SHP77 treated with DMSO at 0.1 percent for 48 hours (cell line): Measurements from ENCODE around the gene TAF11L12.
"Not testable (repeated sequence)": the region's sequence is repeated elsewhere in the genome, so short reads cannot be mapped to it uniquely, and the experiment has no call there.

Source experiments
- DNase-seq: peaks from one replicate; lab custom pipeline; 2025; lab: John Stamatoyannopoulos, UW

The TAF11L12 gene

GRCh38 chr5:17610092-17610491, at the start of gene TAF11L12:
TAF11L12 (plus strand) TSS chr5:17610392.
- DNase-seq: not testable (repeated sequence)

GRCh38 chr5:17585658-17586057, 24.5 kb upstream of the TAF11L12 start, which contains the start of gene TAF11L7:
TAF11L7 (minus strand) TSS chr5:17585758.
- DNase-seq: not testable (repeated sequence)

- not testable (repeated sequence) for DNase-seq
These were observed 19.3 kb upstream of the TAF11L12 start, which contains the start of gene TAF11L8 for GRCh38 chr5:17590860-17591259. TAF11L8 (minus strand) TSS chr5:17590960.

- DNase-seq: not testable (repeated sequence)
These were observed 15.9 kb upstream of the TAF11L12 start, which contains the start of gene TAF11L9 for GRCh38 chr5:17594255-17594654. TAF11L9 (minus strand) TSS chr5:17594394.

- not testable (repeated sequence) for DNase-seq
These were observed 12.5 kb upstream of the TAF11L12 start, which contains the start of gene TAF11L10 for GRCh38 chr5:17597728-17598127. TAF11L10 (minus strand) TSS chr5:17597828.

- not testable (repeated sequence) for DNase-seq
These were observed 6.3 kb upstream of the TAF11L12 start, which contains the start of gene TAF11L11 for GRCh38 chr5:17603880-17604279. TAF11L11 (plus strand) TSS chr5:17604183.

GRCh38 chr5:17604951-17605350, 5.2 kb upstream of the TAF11L12 start:
- DNase-seq: no peak

GRCh38 chr5:17607461-17607860, 2.7 kb upstream of the TAF11L12 start:
- DNase-seq: not testable (repeated sequence)

- DNase-seq: no peak
These were observed 4.8 kb downstream of the TAF11L12 start for GRCh38 chr5:17614872-17615605.

GRCh38 chr5:17619354-17619753, 9.2 kb downstream of the TAF11L12 start:
- DNase-seq: no peak

GRCh38 chr5:17620627-17621026, 10.4 kb downstream of the TAF11L12 start:
- no peak for DNase-seq

GRCh38 chr5:17625686-17626085, 15.5 kb downstream of the TAF11L12 start:
- no peak for DNase-seq

- DNase-seq: not testable (repeated sequence)
These were observed 21.6 kb downstream of the TAF11L12 start, which contains the start of gene TAF11L13 for GRCh38 chr5:17631788-17632187. TAF11L13 (plus strand) TSS chr5:17632088.

- no peak for DNase-seq
These were observed 24.0 kb downstream of the TAF11L12 start, which contains the start of gene TAF11L14 for GRCh38 chr5:17634160-17634559. TAF11L14 (plus strand) TSS chr5:17634460.

GRCh38 chr5:17649232-17649631, 39.0 kb downstream of the TAF11L12 start:
- DNase-seq: not testable (repeated sequence)

GRCh38 chr5:17655201-17655759, 45.1 kb downstream of the TAF11L12 start:
- not testable (repeated sequence) for DNase-seq

GRCh38 chr5:17655921-17656320, 45.7 kb downstream of the TAF11L12 start:
- no peak for DNase-seq
